Brain microvascular endothelial cell (primary cell): Measurements from ENCODE around the gene ATP6V0E1.
"Not testable (repeated sequence)": the region's sequence is repeated elsewhere in the genome, so short reads cannot be mapped to it uniquely, and the experiment has no call there.

ENCODE experiments used
- DNase-seq: peaks from one replicate; pipeline ENCODE4 v3.0.0-alpha.2; 2020
- H3K27ac ChIP-seq: fragments of 250-450 bp; sonication (Bioruptor Pico); 2 replicates; pipeline ENCODE4 v1.5.1; 2020; ENCODE audit warnings: mild to moderate bottlenecking, moderate library complexity
- H3K27me3 ChIP-seq: fragments of 250-450 bp; sonication (Bioruptor Pico); replicated peaks from 2 replicates; pipeline ENCODE4 v1.5.1; 2020; ENCODE audit warnings: mild to moderate bottlenecking
- H3K36me3 ChIP-seq: fragments of 250-450 bp; sonication (Bioruptor Pico); replicated peaks from 2 replicates; pipeline ENCODE4 v1.5.1; 2020; ENCODE audit warnings: mild to moderate bottlenecking
- H3K4me3 ChIP-seq: 2 replicates; pipeline ENCODE4 v1.5.1; 2011; ENCODE audit warnings: low read depth, mild to moderate bottlenecking, control low read depth, low read length, moderate library complexity
- in situ Hi-C: cut with HindIII; loops from 2 replicates; pipeline ENCODE4 v1.10.0; 2017; ENCODE audit warnings: low sequenced_read_pairs, low pct_ligation_motif_present
- TF ChIP-seq, protein P1 (sequence below): IDR thresholded peaks from 2 replicates; pipeline ENCODE4 v1.5.1; 2011; ENCODE audit warnings: low read depth, mild to moderate bottlenecking, moderate library complexity, low read length, control low read depth, inconsistent platforms; ENCODE audit errors: missing control alignments

Gene ATP6V0E1

GRCh38 chr5:173075970-173076369, 92.4 kb downstream of the ATP6V0E1 start:
- DNase-seq, result no peak
- H3K4me3 ChIP-seq, result no peak overlapping the region
- H3K27me3 ChIP-seq, result no peaks in the 10 kb centered on the region
- in situ Hi-C loops, result no loop called here
- TF ChIP-seq, protein P1, sequence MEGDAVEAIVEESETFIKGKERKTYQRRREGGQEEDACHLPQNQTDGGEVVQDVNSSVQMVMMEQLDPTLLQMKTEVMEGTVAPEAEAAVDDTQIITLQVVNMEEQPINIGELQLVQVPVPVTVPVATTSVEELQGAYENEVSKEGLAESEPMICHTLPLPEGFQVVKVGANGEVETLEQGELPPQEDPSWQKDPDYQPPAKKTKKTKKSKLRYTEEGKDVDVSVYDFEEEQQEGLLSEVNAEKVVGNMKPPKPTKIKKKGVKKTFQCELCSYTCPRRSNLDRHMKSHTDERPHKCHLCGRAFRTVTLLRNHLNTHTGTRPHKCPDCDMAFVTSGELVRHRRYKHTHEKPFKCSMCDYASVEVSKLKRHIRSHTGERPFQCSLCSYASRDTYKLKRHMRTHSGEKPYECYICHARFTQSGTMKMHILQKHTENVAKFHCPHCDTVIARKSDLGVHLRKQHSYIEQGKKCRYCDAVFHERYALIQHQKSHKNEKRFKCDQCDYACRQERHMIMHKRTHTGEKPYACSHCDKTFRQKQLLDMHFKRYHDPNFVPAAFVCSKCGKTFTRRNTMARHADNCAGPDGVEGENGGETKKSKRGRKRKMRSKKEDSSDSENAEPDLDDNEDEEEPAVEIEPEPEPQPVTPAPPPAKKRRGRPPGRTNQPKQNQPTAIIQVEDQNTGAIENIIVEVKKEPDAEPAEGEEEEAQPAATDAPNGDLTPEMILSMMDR, result no peak
- H3K36me3 ChIP-seq, result no peaks in the 10 kb centered on the region
- no peak overlapping the region for H3K27ac ChIP-seq

GRCh38 chr5:173076471-173076870, 92.9 kb downstream of the ATP6V0E1 start:
- H3K4me3 ChIP-seq, H3K27ac ChIP-seq, DNase-seq, in situ Hi-C loops, H3K27me3 ChIP-seq, H3K36me3 ChIP-seq: not testable (repeated sequence)

- in situ Hi-C loops, result no loop called here
- no peak overlapping the region for H3K4me3 ChIP-seq
- no peaks in the 10 kb centered on the region for H3K27me3 ChIP-seq
- no peaks in the 10 kb centered on the region for H3K36me3 ChIP-seq
- no peak overlapping the region for H3K27ac ChIP-seq
- TF ChIP-seq, protein P1, result no peak
- no peak for DNase-seq
Measured at GRCh38 chr5:173078878-173079277, 95.3 kb downstream of the ATP6V0E1 start.
